ENCODE data around the gene FBN2. TPM values are rescaled to one million over a fixed set of nuclear protein-coding genes. Genes with fewer than 3 reads are reported as not detected.
A peak's percentile ranks its signal among the peaks of the same experiment; 100 is the strongest.

FBN2 gene
- total RNA-seq, 1 donor from 2014 or later: 1,151 TPM

DNA sequence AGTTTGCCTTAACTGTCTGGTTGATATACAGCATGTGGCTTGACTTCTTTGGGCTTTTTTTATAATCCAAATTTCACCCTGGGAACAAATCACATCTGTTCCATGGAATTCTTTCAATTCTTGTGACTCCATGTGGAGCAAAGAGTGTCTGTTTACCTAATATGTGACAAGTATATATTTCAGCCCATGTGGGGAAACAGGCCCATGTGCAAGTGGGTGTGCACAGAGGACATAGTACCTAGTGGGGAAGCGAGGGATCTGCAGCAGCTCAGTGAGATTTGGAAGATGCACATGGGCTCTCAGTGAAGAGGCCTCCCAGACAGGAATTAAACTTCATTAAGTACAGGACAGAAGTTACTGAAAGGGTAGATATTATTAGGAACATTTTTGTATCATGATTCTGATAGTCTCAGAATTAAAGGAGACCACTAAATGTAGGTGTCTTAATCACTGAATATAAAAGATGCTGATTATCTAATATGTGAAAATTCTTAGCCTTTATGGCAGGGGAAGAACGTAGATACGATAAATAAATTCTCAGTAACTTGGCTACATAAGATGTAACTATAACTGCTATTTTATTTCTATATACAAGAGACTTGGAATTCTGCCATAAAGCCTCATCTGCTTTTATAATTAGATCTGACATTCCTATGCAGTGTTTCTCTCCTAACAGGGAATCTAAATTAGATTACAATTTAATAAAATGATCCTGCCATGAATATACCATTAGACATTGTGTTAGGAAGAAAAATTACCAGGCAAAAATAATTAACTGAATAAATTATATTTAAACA is 273.3 kb downstream of the FBN2 start:
- no peaks in the 10 kb centered on the region for H3K9me3 Mint-ChIP-seq (ENCODE audit: unreplicated experiment)
- H3K27me3 Mint-ChIP-seq (ENCODE audit: unreplicated experiment): no peaks in the 10 kb centered on the region
- TF ChIP-seq CTCF (IDR thresholded peaks at IDR 0.05): no peak
- peaks cover 80% of the 10 kb centered on the region for H3K36me3 Mint-ChIP-seq (ENCODE audit: unreplicated experiment)
- H3K4me1 Mint-ChIP-seq (ENCODE audit: unreplicated experiment): peaks cover 9% of the 10 kb centered on the region
- DNase-seq (ENCODE audit: extremely low spot score, unreplicated experiment): no peak
- H3K27ac Mint-ChIP-seq (ENCODE audit: unreplicated experiment): no peak overlapping the region
- H3K4me3 Mint-ChIP-seq (ENCODE audit: unreplicated experiment): no peak overlapping the region

GRCh38 chr5:128263357-128263756 is 274.7 kb downstream of the FBN2 start:
- H3K27me3 Mint-ChIP-seq (ENCODE audit: unreplicated experiment): no peaks in the 10 kb centered on the region
- H3K4me1 Mint-ChIP-seq (ENCODE audit: unreplicated experiment): peaks cover 9% of the 10 kb centered on the region

DNA sequence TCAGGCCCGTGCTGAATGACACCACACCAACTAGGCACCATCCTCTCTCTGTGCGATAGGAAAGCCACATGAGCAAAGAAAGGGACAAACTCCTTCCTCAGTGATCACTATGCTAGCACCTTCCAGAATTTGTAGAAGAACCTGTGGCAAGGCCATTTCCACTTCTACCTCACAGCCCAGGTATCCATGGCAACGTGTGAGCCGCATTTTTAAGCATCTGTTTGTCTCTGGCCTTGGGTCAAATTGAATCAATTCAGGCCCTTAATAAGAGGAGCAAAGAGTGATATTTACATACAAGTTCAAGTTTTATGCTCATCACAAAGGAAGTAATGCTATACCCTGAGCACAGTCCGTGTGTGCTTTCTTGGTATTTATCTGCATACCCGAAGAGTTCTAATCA is 275.1 kb downstream of the FBN2 start:
- no peaks in the 10 kb centered on the region for H3K9me3 Mint-ChIP-seq (ENCODE audit: unreplicated experiment)
- H3K27me3 Mint-ChIP-seq (ENCODE audit: unreplicated experiment): no peaks in the 10 kb centered on the region
- H3K4me3 Mint-ChIP-seq (ENCODE audit: unreplicated experiment): no peak overlapping the region
- no peak for DNase-seq (ENCODE audit: extremely low spot score, unreplicated experiment)
- H3K4me1 Mint-ChIP-seq (ENCODE audit: unreplicated experiment): peaks cover 9% of the 10 kb centered on the region
- TF ChIP-seq CTCF (IDR thresholded peaks at IDR 0.05): no peak
- H3K27ac Mint-ChIP-seq (ENCODE audit: unreplicated experiment): no peak overlapping the region
- peaks cover 80% of the 10 kb centered on the region for H3K36me3 Mint-ChIP-seq (ENCODE audit: unreplicated experiment)

More at GRCh38 chr5:128263357-128263756, 274.7 kb downstream of the FBN2 start:
- DNase-seq (ENCODE audit: extremely low spot score, unreplicated experiment): no peak
- H3K9me3 Mint-ChIP-seq (ENCODE audit: unreplicated experiment): no peaks in the 10 kb centered on the region
- H3K36me3 Mint-ChIP-seq (ENCODE audit: unreplicated experiment): peaks cover 80% of the 10 kb centered on the region
- no peak for TF ChIP-seq CTCF (IDR thresholded peaks at IDR 0.05)
- H3K27ac Mint-ChIP-seq (ENCODE audit: unreplicated experiment): peak overlapping the region; percentile 18
- H3K4me3 Mint-ChIP-seq (ENCODE audit: unreplicated experiment): no peak overlapping the region

DNA sequence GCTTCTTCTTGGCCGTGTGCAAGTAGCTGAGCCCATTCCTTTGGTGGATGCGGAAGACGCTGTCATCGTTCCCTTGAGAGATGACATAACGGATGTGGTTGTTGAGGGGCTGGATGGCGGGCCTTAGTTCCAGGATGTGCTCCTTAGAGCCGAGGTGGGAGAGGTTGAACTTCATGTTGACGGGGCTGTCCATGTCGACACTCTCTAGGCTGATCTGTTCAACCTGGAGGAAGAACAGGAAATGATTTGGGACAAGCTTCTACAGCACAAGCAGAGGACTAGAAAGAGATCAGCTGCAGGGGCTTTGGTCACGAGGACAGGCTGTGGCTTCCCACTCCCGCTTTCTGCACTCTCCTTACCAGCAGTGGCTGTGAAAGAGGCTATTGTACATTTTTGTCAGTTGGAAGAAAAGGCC is 278.4 kb downstream of the FBN2 start:
- peaks cover 28% of the 10 kb centered on the region for H3K4me1 Mint-ChIP-seq (ENCODE audit: unreplicated experiment)
- no peak overlapping the region for H3K27ac Mint-ChIP-seq (ENCODE audit: unreplicated experiment)
- H3K36me3 Mint-ChIP-seq (ENCODE audit: unreplicated experiment): peaks cover 83% of the 10 kb centered on the region
- H3K9me3 Mint-ChIP-seq (ENCODE audit: unreplicated experiment): no peaks in the 10 kb centered on the region
- H3K27me3 Mint-ChIP-seq (ENCODE audit: unreplicated experiment): no peaks in the 10 kb centered on the region
- no peak for DNase-seq (ENCODE audit: extremely low spot score, unreplicated experiment)
- no peak for TF ChIP-seq CTCF (IDR thresholded peaks at IDR 0.05)
- H3K4me3 Mint-ChIP-seq (ENCODE audit: unreplicated experiment): no peak overlapping the region

GRCh38 chr5:128258372-128258771 is 279.7 kb downstream of the FBN2 start:
- no peak overlapping the region for H3K27ac Mint-ChIP-seq (ENCODE audit: unreplicated experiment)
- no peaks in the 10 kb centered on the region for H3K9me3 Mint-ChIP-seq (ENCODE audit: unreplicated experiment)
- TF ChIP-seq CTCF (IDR thresholded peaks at IDR 0.05): no peak
- H3K27me3 Mint-ChIP-seq (ENCODE audit: unreplicated experiment): no peaks in the 10 kb centered on the region
- H3K4me3 Mint-ChIP-seq (ENCODE audit: unreplicated experiment): no peak overlapping the region
- peaks cover 28% of the 10 kb centered on the region for H3K4me1 Mint-ChIP-seq (ENCODE audit: unreplicated experiment)
- H3K36me3 Mint-ChIP-seq (ENCODE audit: unreplicated experiment): peaks cover 74% of the 10 kb centered on the region
- no peak for DNase-seq (ENCODE audit: extremely low spot score, unreplicated experiment)
